ENCODE data around the gene CYFIP1. TPM values are rescaled to one million over a fixed set of nuclear protein-coding genes. Genes with fewer than 3 reads are reported as not detected.

CYFIP1 gene
- total RNA-seq, 2 donors from 2014 or later: 116 to 119 TPM

GRCh38 chr15:22973987-22974386 is 6.2 kb downstream of the CYFIP1 start:
- intact Hi-C loops (cut with DNase I): no loop called here
- no peak for DNase-seq (ENCODE audit: low spot score)

- intact Hi-C loops (cut with DNase I): no loop called here
- peak; percentile 48 for DNase-seq (ENCODE audit: low spot score)
These were observed 6.9 kb downstream of the CYFIP1 start for GRCh38 chr15:22973286-22973685.

- intact Hi-C loops (cut with DNase I): no loop called here
- no peak for DNase-seq (ENCODE audit: low spot score)
These were observed 10.7 kb downstream of the CYFIP1 start for GRCh38 chr15:22969489-22969888.

- intact Hi-C loops (cut with DNase I): no loop called here
- no peak for DNase-seq (ENCODE audit: low spot score)
These were observed 11.8 kb downstream of the CYFIP1 start for GRCh38 chr15:22968366-22968765.

GRCh38 chr15:22967084-22967770 is 12.9 kb downstream of the CYFIP1 start:
- peak; percentile 66 for DNase-seq (ENCODE audit: low spot score)
- intact Hi-C loops (cut with DNase I): no loop called here

GRCh38 chr15:22966321-22967083 is 13.7 kb downstream of the CYFIP1 start:
- DNase-seq (ENCODE audit: low spot score): peak; percentile 26
- intact Hi-C loops (cut with DNase I): no loop called here

GRCh38 chr15:22963641-22964040 is 16.5 kb downstream of the CYFIP1 start:
- intact Hi-C loops (cut with DNase I): no loop called here
- DNase-seq (ENCODE audit: low spot score): no peak

- intact Hi-C loops (cut with DNase I): no loop called here
- peak; percentile 66 for DNase-seq (ENCODE audit: low spot score)
These were observed 17.6 kb downstream of the CYFIP1 start for GRCh38 chr15:22962611-22963010.

GRCh38 chr15:22961762-22962161 is 18.4 kb downstream of the CYFIP1 start:
- DNase-seq (ENCODE audit: low spot score): no peak
- intact Hi-C loops (cut with DNase I): no loop called here

- DNase-seq (ENCODE audit: low spot score): peak; percentile 71
- intact Hi-C loops (cut with DNase I): no loop called here
These were observed 19.6 kb downstream of the CYFIP1 start for GRCh38 chr15:22960556-22960955.

- peak; percentile 47 for DNase-seq (ENCODE audit: low spot score)
- intact Hi-C loops (cut with DNase I): no loop called here
These were observed 20.0 kb downstream of the CYFIP1 start for GRCh38 chr15:22960126-22960525.

GRCh38 chr15:22959321-22960101 is 20.7 kb downstream of the CYFIP1 start:
- DNase-seq (ENCODE audit: low spot score): peak; percentile 75
- intact Hi-C loops (cut with DNase I): no loop called here

- DNase-seq (ENCODE audit: low spot score): peak; percentile 50
- intact Hi-C loops (cut with DNase I): no loop called here
These were observed 21.5 kb downstream of the CYFIP1 start for GRCh38 chr15:22958487-22959280.

- intact Hi-C loops (cut with DNase I): no loop called here
- DNase-seq (ENCODE audit: low spot score): no peak
These were observed 23.2 kb downstream of the CYFIP1 start for GRCh38 chr15:22956978-22957260.

GRCh38 chr15:22956257-22956977 is 23.8 kb downstream of the CYFIP1 start:
- intact Hi-C loops (cut with DNase I): no loop called here
- peak; percentile 81 for DNase-seq (ENCODE audit: low spot score)

- peak; percentile 71 for DNase-seq (ENCODE audit: low spot score)
- intact Hi-C loops (cut with DNase I): no loop called here
These were observed 24.5 kb downstream of the CYFIP1 start for GRCh38 chr15:22955544-22956119.

GRCh38 chr15:22954798-22955543 is 25.2 kb downstream of the CYFIP1 start:
- intact Hi-C loops (cut with DNase I): no loop called here
- peak; percentile 67 for DNase-seq (ENCODE audit: low spot score)

- no peak for DNase-seq (ENCODE audit: low spot score)
- intact Hi-C loops (cut with DNase I): no loop called here
These were observed 25.8 kb downstream of the CYFIP1 start for GRCh38 chr15:22954326-22954725.
